Forelimb muscle (tissue), 1 donor: Measurements from ENCODE around the gene CHST12. TPM values are rescaled to one million over a fixed set of nuclear protein-coding genes. Genes with fewer than 3 reads are reported as not detected.
"Not testable (repeated sequence)": the region's sequence is repeated elsewhere in the genome, so short reads cannot be mapped to it uniquely, and the experiment has no call there.

Source experiments
- DNase-seq: peaks from one replicate; pipeline ENCODE4 v3.0.0-alpha.2; 2013; ENCODE audit warnings: low read depth
- polyA plus RNA-seq: library from polyadenylated mRNA; unstranded; fragments of 120-200 nt; gene quantifications from one replicate; pipeline ENCODE4 v1.2.1, GENCODE V29; 2013; ENCODE audit not compliant: insufficient read length

The CHST12 gene
- polyA plus RNA-seq, result 9.3 TPM

GRCh38 chr7:2403014-2403717, at the start of gene CHST12:
Gene CHST12 (plus strand): TSS chr7:2403611. CDS start chr7:2432640, 29,029 bp downstream.
- peak; percentile 73 for DNase-seq

DNA sequence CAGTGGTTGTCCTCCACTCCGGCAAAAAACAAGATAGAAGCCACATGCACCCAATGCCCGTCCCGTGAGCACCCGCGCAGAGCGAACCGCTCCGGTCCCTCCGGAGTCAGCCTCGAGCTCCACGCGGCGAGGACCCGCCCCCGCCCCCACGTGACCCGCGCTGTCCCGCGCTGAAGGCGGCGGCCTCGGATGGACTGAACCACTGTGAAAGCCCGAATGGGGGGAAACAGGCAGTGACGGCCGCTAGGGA, 49.5 kb upstream of the CHST12 start:
- DNase-seq, result no peak

- peak; percentile 89 for DNase-seq
Measured at GRCh38 chr7:2354186-2354938, 49.0 kb upstream of the CHST12 start, which contains the start of gene EIF3B. Gene EIF3B (plus strand): TSS chr7:2354827. CDS start chr7:2354922, 95 bp downstream.

DNA sequence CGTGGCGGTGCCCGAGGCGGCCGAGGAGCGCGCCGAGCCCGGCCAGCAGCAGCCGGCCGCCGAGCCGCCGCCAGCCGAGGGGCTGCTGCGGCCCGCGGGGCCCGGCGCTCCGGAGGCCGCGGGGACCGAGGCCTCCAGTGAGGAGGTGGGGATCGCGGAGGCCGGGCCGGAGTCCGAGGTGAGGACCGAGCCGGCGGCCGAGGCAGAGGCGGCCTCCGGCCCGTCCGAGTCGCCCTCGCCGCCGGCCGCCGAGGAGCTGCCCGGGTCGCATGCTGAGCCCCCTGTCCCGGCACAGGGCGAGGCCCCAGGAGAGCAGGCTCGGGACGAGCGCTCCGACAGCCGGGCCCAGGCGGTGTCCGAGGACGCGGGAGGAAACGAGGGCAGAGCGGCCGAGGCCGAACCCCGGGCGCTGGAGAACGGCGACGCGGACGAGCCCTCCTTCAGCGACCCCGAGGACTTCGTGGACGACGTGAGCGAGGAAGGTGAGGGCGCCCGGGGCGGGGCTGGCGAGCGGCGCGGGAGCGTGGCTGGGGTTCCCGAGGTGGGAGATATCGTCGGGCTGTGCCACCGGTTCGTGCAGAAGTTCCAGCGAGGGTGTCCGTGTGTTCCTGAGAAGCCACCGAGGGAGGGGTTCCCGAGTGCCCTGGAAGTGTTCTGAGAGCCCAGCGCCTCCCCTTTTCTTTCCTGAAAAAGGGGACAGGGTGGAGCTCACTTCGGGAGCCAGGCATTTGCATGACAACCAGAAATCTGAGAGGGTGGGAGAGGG, 48.3 kb upstream of the CHST12 start:
- no peak for DNase-seq

DNA sequence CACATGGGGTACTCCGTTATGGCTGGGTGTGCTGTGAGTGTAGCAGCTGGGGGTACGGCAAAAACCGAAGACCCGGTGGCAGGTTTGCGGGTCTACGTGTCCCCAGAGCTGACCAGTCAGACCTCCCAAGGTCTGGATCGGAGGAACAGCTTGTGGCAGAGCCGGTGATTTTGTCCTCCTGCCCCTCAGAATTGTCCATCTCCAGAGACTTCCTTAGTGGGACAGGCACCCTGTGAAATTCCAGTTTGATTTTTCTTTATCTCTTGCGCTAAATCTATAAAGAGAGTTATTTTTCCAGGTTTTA, 47.8 kb upstream of the CHST12 start:
- no peak for DNase-seq

- DNase-seq, result no peak
Measured at GRCh38 chr7:2357165-2357564, 46.2 kb upstream of the CHST12 start.

DNA sequence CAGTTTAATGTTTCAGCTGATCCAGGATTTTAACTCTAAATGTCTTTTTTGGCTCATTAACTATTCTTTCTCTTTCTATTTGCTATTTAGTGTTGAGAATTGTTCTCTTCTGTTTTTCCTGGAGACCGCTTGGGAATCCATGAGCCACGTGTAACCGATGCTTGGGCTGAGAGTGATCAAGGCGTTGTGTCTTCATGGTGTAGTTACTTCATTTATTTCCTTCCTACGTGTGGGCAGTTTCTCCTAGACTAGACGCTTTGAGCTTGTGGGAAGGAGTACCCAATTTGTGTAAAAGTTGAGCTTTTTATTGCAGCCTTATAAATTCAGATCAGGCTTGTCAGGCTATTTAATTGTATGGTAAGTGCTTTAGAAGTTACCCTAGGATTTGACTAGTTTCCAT, 45.8 kb upstream of the CHST12 start:
- DNase-seq, result no peak

DNA sequence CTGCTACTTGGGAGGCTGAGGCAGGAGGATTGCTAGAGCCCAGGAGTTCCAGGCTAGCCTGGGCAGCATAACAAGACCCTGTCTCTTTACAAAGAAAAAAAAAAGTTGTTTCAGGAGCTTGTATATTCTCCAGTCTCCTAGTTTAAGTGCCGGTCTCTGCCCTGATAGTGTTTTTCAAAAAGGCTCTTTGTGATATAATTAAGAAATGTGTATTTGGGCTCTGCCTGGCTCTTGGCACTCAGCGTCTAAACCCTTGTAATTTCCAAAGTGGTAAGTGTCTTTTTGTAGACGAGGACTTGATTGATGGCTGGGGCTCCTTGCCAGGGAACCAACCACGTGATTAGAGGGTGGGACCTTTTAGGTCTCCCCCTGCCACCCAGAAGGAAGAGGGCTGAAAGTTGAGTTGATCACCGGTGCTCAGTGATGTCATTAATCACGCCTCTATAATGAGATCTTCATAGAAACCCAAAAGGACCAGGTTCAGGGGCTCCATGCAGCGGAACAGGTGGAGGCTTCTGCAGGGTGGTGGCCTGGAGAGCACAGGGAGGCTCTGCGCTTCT, 44.4 kb upstream of the CHST12 start:
- no peak for DNase-seq

DNA sequence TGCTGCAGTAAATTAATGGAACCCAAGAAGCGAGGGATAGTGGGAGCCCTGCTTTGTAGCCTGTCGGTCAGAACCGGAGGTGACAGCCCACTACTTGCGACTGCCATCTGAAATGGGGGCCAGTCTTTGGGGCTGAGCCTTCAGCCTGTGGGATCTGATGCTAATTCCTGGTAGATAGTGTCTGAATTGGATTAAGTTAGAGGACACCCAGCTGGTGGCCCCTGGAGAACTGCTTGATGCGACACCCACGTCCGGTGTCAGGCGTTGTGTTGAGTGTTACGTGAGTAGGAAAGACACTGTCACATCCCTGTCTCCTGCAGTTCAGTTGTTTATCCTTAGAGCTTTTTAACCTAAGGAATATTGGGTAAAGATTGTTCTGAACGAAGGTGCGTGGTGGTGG, 43.8 kb upstream of the CHST12 start:
- no peak for DNase-seq

DNA sequence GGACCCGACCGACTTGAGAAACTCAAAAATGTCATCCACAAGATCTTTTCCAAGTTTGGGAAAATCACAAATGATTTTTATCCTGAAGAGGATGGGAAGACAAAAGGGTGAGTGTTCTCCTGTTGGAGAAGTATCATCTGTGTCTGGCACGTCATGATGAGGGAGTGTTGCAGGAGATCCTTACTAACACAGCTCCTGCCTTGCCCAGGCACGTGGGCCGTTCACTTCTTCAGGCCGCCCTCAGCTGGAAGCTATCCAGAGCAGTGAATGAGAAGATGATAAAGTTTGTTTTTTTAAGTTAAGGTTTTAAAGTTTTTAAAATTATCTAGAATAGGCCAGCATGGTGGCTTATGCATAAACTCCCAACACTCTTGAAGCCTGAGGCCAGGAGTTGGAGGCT, 42.6 kb upstream of the CHST12 start:
- no peak for DNase-seq

DNA sequence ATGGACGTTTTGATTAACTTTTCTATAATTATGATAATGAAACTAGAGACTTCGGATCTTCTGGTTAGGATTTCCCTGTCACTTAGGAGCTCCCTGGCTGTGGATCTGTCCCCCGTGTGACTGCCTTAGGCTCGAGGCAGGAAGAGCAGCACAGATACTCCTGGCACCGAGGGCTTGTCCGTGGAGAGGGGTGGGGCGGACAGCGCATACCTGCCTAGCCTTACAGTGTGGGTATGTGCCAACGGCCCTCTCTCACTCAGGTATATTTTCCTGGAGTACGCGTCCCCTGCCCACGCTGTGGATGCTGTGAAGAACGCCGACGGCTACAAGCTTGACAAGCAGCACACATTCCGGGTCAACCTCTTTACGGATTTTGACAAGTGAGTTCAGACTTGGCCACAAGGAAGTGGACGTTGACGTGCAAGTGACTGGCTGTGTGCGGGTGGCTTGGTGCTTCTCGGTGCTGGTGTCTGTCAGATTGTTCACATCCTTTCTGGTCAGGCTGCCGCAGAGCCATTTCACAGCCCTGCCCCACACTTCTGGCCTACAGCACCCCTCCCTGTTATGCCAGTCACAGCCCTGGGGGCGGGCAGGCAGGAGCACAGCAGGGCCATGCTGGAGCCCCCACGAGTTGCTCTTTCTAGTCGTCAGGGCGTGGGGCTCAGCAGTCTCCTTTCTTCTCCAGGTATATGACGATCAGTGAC, 40.9 kb upstream of the CHST12 start:
- no peak for DNase-seq

DNA sequence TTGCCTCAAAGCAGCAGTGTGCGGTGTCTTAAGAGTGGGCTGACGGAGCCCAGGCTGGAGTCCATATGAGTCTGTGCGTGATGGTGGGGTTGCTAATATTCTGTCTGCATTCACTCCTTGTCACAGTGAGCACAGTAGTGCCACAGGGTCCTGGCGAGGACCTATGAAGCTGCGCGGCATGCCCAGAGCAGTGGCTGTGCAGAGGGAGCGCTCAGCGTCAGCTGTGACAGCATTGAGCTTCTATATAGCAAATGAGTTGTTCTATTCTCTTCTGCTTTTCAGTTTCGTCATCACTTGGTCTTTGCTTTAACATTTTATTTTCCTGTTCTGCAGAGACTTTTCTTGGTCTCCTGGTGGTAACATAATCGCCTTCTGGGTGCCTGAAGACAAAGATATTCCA, 34.3 kb upstream of the CHST12 start:
- DNase-seq, result no peak

GRCh38 chr7:2371329-2371728, 32.1 kb upstream of the CHST12 start:
- no peak for DNase-seq

- DNase-seq, result no peak
Measured at GRCh38 chr7:2372724-2373123, 30.7 kb upstream of the CHST12 start.

DNA sequence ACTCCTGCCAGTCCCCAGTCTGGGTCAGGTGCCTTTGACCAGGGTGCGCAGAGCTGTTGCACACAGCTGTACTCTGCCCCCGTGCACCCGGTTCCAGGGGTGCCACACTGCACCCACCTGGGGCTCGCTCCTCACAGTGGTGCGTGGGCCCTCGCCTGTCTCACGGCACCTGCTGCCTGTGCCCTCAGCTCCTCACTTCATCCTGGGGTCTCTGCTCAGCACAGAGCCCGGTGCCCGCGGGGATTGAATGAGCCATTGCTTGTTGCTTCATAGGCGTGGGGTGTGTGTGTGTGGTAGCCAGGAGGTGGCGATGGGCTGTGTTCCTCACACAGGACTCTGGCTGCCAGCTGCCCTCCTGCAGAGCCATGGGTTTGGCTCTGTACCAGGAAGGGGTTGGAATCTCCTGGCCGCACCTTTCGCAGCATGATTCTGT, 30.3 kb upstream of the CHST12 start:
- DNase-seq, result no peak

- DNase-seq, result no peak
Measured at GRCh38 chr7:2373646-2374045, 29.8 kb upstream of the CHST12 start.

- no peak for DNase-seq
Measured at GRCh38 chr7:2374401-2374800, 29.0 kb upstream of the CHST12 start.

GRCh38 chr7:2374830-2375728, 28.3 kb upstream of the CHST12 start:
- DNase-seq, result no peak

DNA sequence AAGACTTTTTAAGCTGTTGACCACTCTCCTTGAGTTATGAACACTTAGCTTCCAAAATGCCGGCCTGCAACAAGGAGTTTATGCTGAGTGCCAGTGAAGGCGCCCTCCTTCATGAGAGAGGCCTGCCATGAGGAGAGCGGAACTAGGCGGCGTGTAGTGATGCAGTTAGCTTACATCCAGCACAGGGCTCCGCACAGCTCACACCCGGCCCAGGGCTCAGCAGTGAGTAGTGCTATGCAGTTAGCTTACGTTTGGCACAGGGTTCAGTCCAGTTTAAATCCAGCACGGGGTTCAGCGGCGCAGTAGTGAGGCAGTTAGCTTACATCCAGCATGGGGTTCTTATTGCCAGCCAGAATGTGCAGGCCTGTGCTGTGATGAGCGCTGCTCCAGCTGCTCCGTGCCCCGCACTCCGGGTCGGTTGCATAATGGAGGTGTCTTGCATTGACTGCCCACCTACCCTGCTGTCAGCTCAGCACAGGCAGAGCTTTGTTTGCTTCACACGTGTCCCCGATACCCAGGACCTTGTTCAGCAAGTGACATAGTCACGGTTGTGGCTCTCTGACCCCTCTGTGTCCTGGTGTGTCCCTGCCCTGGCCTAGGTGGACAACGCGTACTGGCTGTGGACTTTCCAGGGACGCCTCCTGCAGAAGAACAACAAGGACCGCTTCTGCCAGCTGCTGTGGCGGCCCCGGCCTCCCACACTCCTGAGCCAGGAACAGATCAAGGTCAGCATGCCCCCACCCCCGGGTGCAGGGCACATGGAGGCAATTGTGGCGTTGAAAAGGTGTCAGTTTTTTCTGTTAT, 26.9 kb upstream of the CHST12 start:
- DNase-seq, result no peak

DNA sequence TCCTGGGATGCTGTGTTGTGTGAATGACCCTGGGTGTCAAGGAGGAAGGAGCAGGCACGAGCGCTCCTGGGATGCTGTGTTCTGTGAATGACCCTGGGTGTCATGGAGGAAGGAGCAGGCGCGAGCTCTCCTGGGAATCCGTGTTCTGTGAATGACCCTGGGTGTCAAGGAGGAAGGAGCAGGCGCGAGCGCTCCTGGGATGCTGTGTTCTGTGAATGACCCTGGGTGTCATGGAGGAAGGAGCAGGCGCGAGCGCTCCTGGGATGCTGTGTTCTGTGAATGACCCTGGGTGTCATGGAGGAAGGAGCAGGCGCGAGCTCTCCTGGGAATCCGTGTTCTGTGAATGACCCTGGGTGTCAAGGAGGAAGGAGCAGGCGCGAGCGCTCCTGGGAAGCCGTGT, 25.9 kb upstream of the CHST12 start:
- DNase-seq, result not testable (repeated sequence)
